PFSK-1 (cell line): Measurements from ENCODE around the gene GP2.

Experiments
- FOXP2 ChIP-seq: optimal IDR thresholded peaks from 2 replicates; pipeline ENCODE3; 2011; ENCODE audit warnings: borderline replicate concordance, control low read depth, inconsistent platforms; ENCODE audit not compliant: insufficient read depth; ENCODE audit errors: extremely low read length, extremely low read depth
- POLR2AphosphoS5 ChIP-seq: IDR thresholded peaks from 2 replicates; pipeline ENCODE4 v1.6.1; 2012; ENCODE audit warnings: low read depth, mild to moderate bottlenecking, control low read depth, low read length, moderate library complexity
- SIN3A ChIP-seq: IDR thresholded peaks from 2 replicates; pipeline ENCODE4 v1.6.1; 2012; ENCODE audit warnings: mild to moderate bottlenecking, low read length, moderate library complexity, borderline replicate concordance; ENCODE audit not compliant: insufficient read depth
- TAF1 ChIP-seq: IDR thresholded peaks from 2 replicates; pipeline ENCODE4 v1.6.1; 2012; ENCODE audit warnings: low read length, control low read depth, borderline replicate concordance; ENCODE audit not compliant: insufficient read depth
- TF ChIP-seq, protein P1 (sequence below), 2 experiments: IDR thresholded peaks; 2 replicates each; pipeline versions ENCODE4 v1.6.1 to v1.8.0; 2011 to 2012; ENCODE audit warnings: low read depth in 2 of 2, low read length in 2 of 2, control low read depth in 1 of 2, inconsistent platforms in 1 of 2, mild to moderate bottlenecking in 1 of 2, moderate library complexity in 1 of 2; ENCODE audit not compliant: insufficient read depth in 1 of 2

Gene GP2

DNA sequence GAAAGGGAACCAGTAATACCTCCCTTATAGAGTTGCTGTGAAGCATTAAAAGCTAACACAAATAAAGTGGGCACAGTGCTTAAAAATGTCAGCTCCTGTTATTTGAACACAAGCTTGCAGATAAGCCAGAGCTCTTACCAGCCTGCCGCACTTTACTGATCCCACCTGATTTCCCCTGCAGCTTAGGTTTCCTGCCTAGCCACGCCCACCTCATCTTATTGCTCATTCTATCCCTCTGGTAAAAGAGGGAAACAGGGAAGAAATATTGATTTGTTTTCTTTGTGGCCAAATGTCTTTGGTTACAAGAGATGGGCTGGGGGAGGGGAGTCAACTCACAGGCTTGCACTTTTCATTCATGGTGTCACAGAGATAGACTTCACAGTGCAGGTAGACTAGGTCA, 9.6 kb upstream of the GP2 start:
- no peak for TF ChIP-seq TAF1
- TF ChIP-seq POLR2AphosphoS5: no peak
- TF ChIP-seq, protein P1, sequence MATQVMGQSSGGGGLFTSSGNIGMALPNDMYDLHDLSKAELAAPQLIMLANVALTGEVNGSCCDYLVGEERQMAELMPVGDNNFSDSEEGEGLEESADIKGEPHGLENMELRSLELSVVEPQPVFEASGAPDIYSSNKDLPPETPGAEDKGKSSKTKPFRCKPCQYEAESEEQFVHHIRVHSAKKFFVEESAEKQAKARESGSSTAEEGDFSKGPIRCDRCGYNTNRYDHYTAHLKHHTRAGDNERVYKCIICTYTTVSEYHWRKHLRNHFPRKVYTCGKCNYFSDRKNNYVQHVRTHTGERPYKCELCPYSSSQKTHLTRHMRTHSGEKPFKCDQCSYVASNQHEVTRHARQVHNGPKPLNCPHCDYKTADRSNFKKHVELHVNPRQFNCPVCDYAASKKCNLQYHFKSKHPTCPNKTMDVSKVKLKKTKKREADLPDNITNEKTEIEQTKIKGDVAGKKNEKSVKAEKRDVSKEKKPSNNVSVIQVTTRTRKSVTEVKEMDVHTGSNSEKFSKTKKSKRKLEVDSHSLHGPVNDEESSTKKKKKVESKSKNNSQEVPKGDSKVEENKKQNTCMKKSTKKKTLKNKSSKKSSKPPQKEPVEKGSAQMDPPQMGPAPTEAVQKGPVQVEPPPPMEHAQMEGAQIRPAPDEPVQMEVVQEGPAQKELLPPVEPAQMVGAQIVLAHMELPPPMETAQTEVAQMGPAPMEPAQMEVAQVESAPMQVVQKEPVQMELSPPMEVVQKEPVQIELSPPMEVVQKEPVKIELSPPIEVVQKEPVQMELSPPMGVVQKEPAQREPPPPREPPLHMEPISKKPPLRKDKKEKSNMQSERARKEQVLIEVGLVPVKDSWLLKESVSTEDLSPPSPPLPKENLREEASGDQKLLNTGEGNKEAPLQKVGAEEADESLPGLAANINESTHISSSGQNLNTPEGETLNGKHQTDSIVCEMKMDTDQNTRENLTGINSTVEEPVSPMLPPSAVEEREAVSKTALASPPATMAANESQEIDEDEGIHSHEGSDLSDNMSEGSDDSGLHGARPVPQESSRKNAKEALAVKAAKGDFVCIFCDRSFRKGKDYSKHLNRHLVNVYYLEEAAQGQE (IDR thresholded peaks at IDR 0.05; ENCODE audit: insufficient read depth in 1 of 2, low read depth in 2 of 2, low read length in 2 of 2): no peak
- no peak for TF ChIP-seq SIN3A
- TF ChIP-seq FOXP2: no peak

DNA sequence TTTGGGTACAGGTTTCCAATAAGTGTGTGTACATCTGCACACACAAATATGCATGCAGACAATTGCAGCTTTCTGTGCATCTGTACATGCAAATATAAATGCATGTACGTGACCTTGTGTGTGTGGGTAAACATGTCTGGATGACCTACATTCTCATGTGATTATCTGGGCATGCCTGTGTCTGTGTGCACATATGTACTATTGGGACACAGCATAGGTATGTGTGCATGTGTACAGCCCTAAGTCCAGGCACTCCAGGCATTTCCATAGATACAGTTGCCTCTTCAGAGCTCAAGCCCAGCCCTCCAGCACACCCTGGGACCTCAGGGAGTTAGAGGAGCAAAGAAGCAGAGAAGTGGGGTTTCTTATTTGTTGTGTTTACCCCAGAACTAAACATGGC, 7.1 kb upstream of the GP2 start:
- TF ChIP-seq FOXP2 (no peak), SIN3A (no peak), POLR2AphosphoS5 (no peak), TAF1 (no peak)
- TF ChIP-seq, protein P1 (IDR thresholded peaks at IDR 0.05; ENCODE audit: insufficient read depth in 1 of 2, low read depth in 2 of 2, low read length in 2 of 2): no peak

DNA sequence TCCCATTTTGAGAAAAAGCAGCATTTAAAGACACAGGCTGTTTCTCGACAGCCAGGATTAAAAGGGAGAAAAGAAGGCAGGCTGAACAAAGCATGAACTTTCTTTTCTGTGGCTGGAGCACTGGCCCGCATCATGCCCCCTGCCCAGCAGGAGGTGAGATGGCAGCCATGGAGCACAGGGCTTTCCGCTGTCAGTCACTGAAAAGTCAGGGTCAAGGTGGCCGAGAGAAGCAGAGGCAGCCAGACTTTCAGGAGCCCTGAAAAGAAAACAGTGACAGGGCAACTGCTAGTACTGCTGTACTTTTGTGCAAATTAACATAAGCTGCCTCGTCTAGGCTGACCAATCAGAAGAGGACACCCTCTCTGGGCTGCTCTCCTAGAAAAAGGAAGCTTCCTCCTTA, 5.8 kb upstream of the GP2 start:
- TF ChIP-seq, protein P1 (IDR thresholded peaks at IDR 0.05; ENCODE audit: insufficient read depth in 1 of 2, low read depth in 2 of 2, low read length in 2 of 2): no peak
- no peak for TF ChIP-seq POLR2AphosphoS5
- no peak for TF ChIP-seq SIN3A
- no peak for TF ChIP-seq TAF1

DNA sequence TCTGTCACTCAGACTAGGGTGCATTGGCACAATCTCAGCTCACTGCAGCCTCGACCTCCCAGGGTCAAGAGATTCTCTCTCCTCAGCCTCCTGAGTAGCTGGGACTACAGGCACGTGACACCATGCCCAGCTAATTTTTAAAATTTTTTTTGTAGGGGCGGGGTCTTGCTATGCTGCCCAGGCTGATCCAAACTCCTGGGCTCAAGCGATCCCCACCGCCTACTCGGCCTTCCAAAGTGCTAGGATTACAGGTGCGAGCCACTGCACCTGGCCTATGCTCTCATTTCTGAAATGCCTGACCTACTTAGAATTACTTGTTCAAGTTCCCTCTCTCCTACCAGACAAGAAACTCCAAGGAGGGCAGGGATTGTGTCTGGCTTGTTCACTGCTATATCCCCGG, 5.1 kb upstream of the GP2 start:
- TF ChIP-seq TAF1 (no peak), POLR2AphosphoS5 (no peak), SIN3A (no peak), FOXP2 (no peak)
- TF ChIP-seq, protein P1 (IDR thresholded peaks at IDR 0.05; ENCODE audit: insufficient read depth in 1 of 2, low read depth in 2 of 2, low read length in 2 of 2): no peak

DNA sequence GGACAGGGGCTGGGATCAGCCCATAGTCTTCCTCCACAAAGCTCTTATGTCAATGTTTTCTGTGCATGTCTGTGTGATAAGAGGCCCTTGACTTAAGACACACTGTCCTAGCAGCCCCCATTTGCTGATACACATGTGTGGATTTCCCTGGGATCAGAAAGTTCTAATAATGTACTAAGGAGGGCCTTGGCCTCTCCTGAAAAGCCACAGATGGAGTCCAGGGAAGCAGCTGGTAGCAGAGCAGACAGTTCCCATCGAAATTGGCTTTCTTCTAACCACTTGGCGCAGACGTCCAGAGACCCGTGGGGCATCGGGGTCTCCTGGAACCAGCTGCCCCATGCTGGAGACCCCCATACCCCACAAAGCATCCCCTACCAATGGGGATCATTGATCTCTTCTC, 4.3 kb upstream of the GP2 start:
- TF ChIP-seq POLR2AphosphoS5 (no peak), FOXP2 (no peak), TAF1 (no peak), SIN3A (no peak)
- TF ChIP-seq, protein P1 (IDR thresholded peaks at IDR 0.05; ENCODE audit: insufficient read depth in 1 of 2, low read depth in 2 of 2, low read length in 2 of 2): no peak
